GM18505 (cell line): ENCODE data around the gene JADE2.
"Not testable (repeated sequence)": the region's sequence is repeated elsewhere in the genome, so short reads cannot be mapped to it uniquely, and the experiment has no call there.

ENCODE experiments used
- ATAC-seq: cut with Tn5 transposase; IDR thresholded peaks from one replicate; pipeline ENCODE4 v1.9.1; 2021; ENCODE audit not compliant: unreplicated experiment
- POLR2A ChIP-seq: IDR thresholded peaks from 4 replicates; pipeline ENCODE4 v1.6.1; 2011; ENCODE audit warnings: borderline replicate concordance; ENCODE audit not compliant: insufficient read depth, insufficient read length; ENCODE audit errors: extremely low read depth

The JADE2 gene

GRCh38 chr5:134581241-134581981 lies 55.9 kb downstream of the JADE2 start:
- TF ChIP-seq POLR2A = peak; percentile 18
- no peak for ATAC-seq

- ATAC-seq = no peak
- no peak for TF ChIP-seq POLR2A
Measured at GRCh38 chr5:134582281-134582680, 56.8 kb downstream of the JADE2 start.

GRCh38 chr5:134582941-134583340 lies 57.5 kb downstream of the JADE2 start:
- ATAC-seq = no peak
- TF ChIP-seq POLR2A = no peak

- no peak for TF ChIP-seq POLR2A
- ATAC-seq = no peak
Measured at GRCh38 chr5:134583766-134584165, 58.3 kb downstream of the JADE2 start.

GRCh38 chr5:134584662-134585061 lies 59.2 kb downstream of the JADE2 start:
- TF ChIP-seq POLR2A = no peak
- ATAC-seq = no peak

- no peak for TF ChIP-seq POLR2A
- ATAC-seq = no peak
Measured at GRCh38 chr5:134585966-134586365, 60.5 kb downstream of the JADE2 start.

- TF ChIP-seq POLR2A = no peak
- peak; percentile 74 for ATAC-seq
Measured at GRCh38 chr5:134586866-134587524, 61.5 kb downstream of the JADE2 start.

- no peak for ATAC-seq
- no peak for TF ChIP-seq POLR2A
Measured at GRCh38 chr5:134590992-134591659, 65.7 kb downstream of the JADE2 start.

- ATAC-seq = no peak
- TF ChIP-seq POLR2A = no peak
Measured at GRCh38 chr5:134592141-134592746, 66.8 kb downstream of the JADE2 start.

- ATAC-seq = no peak
- no peak for TF ChIP-seq POLR2A
Measured at GRCh38 chr5:134594336-134594735, 68.9 kb downstream of the JADE2 start.

GRCh38 chr5:134594797-134595457 lies 69.5 kb downstream of the JADE2 start:
- peak; percentile 31 for TF ChIP-seq POLR2A
- peak; percentile 64 for ATAC-seq

- no peak for ATAC-seq
- TF ChIP-seq POLR2A = no peak
Measured at GRCh38 chr5:134595458-134595838, 70.0 kb downstream of the JADE2 start.

- not testable (repeated sequence) for ATAC-seq
Measured at GRCh38 chr5:134599820-134600219, 74.3 kb downstream of the JADE2 start.
